ENCODE measurements around the gene MYT1. TPM values are rescaled to one million over a fixed set of nuclear protein-coding genes. Genes with fewer than 3 reads are reported as not detected.

Gene MYT1
- total and polyA plus RNA-seq, 2 of the 13 experiments (the other 11 are each of a cell fraction or from before 2014, with no cell fraction given) = 0.58 to 2.5 TPM

DNA sequence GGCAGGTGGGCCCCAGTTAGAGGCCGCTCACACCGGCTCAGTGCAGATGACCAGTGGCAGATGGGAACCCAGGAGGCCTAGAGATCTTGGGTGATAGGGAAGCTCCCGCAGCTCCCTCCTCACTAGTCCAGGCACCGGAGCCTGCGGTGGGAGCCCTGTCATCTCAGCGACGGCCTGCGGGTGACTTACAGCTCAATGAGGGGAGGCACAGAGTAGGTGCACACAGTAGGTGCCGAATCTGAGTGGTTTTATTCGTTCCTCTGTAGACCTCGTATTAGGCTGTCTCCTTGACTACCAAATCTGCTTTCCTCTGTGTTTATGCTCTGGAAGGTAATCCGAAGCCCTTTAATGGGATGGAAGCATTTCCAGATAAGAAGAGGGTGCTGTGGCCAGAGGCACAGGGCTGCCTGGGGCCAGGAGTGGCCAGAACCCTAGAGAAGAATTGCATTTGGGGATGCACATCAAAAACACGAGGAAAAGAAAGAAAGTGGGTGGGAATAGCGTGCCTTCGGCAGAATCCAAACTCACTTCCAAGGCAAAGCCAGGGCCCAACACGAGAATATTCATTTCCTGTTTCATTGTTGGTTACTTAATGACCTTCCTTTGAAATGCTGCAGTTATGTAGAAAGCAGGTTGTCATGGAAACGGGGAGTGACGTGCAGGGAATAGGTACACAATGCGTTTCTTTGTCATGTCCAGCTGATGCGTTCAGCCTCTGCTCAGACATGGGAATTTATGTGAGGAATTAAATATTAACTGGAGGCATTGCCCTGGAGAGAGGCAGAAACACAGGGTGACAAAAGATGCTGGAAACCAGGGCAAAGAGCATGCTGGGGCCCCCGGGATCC is 24.7 kb downstream of the MYT1 start (continued):
- TF ChIP-seq, protein P1, sequence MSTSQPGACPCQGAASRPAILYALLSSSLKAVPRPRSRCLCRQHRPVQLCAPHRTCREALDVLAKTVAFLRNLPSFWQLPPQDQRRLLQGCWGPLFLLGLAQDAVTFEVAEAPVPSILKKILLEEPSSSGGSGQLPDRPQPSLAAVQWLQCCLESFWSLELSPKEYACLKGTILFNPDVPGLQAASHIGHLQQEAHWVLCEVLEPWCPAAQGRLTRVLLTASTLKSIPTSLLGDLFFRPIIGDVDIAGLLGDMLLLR (CRISPR knock-in tag; IDR thresholded peaks at IDR 0.05) = no peak
- TF ChIP-seq PHF21A (CRISPR knock-in tag; IDR thresholded peaks at IDR 0.05) = peak; percentile 95
- TF ChIP-seq ZNF674 (CRISPR knock-in tag; IDR thresholded peaks at IDR 0.05; ENCODE audit: low read depth) = no peak
- TF ChIP-seq, protein P2, sequence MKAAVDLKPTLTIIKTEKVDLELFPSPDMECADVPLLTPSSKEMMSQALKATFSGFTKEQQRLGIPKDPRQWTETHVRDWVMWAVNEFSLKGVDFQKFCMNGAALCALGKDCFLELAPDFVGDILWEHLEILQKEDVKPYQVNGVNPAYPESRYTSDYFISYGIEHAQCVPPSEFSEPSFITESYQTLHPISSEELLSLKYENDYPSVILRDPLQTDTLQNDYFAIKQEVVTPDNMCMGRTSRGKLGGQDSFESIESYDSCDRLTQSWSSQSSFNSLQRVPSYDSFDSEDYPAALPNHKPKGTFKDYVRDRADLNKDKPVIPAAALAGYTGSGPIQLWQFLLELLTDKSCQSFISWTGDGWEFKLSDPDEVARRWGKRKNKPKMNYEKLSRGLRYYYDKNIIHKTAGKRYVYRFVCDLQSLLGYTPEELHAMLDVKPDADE (CRISPR knock-in tag; IDR thresholded peaks at IDR 0.05) = no peak
- TF ChIP-seq HOXA5 (CRISPR knock-in tag; IDR thresholded peaks at IDR 0.05) = no peak; the same call in 1 of the 2 replicates
- TF ChIP-seq ARNT2 (CRISPR knock-in tag; IDR thresholded peaks at IDR 0.05; ENCODE audit: low read depth) = peak; percentile 22; the same call in 1 of the 2 replicates
- TF ChIP-seq PRMT3 (CRISPR knock-in tag; IDR thresholded peaks at IDR 0.05; ENCODE audit: borderline replicate concordance, low read depth) = 0 out of 2 replicates have a peak, but pooled peaks have one; percentile 36
- TF ChIP-seq, protein P3, sequence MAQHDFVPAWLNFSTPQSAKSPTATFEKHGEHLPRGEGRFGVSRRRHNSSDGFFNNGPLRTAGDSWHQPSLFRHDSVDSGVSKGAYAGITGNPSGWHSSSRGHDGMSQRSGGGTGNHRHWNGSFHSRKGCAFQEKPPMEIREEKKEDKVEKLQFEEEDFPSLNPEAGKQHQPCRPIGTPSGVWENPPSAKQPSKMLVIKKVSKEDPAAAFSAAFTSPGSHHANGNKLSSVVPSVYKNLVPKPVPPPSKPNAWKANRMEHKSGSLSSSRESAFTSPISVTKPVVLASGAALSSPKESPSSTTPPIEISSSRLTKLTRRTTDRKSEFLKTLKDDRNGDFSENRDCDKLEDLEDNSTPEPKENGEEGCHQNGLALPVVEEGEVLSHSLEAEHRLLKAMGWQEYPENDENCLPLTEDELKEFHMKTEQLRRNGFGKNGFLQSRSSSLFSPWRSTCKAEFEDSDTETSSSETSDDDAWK (CRISPR knock-in tag; IDR thresholded peaks at IDR 0.05) = no peak
- TF ChIP-seq ZSCAN12 (CRISPR knock-in tag; IDR thresholded peaks at IDR 0.05) = no peak
- TF ChIP-seq, protein P4, sequence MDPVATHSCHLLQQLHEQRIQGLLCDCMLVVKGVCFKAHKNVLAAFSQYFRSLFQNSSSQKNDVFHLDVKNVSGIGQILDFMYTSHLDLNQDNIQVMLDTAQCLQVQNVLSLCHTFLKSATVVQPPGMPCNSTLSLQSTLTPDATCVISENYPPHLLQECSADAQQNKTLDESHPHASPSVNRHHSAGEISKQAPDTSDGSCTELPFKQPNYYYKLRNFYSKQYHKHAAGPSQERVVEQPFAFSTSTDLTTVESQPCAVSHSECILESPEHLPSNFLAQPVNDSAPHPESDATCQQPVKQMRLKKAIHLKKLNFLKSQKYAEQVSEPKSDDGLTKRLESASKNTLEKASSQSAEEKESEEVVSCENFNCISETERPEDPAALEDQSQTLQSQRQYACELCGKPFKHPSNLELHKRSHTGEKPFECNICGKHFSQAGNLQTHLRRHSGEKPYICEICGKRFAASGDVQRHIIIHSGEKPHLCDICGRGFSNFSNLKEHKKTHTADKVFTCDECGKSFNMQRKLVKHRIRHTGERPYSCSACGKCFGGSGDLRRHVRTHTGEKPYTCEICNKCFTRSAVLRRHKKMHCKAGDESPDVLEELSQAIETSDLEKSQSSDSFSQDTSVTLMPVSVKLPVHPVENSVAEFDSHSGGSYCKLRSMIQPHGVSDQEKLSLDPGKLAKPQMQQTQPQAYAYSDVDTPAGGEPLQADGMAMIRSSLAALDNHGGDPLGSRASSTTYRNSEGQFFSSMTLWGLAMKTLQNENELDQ (CRISPR knock-in tag; IDR thresholded peaks at IDR 0.05; ENCODE audit: borderline replicate concordance) = no peak
- peak; percentile 33 for TF ChIP-seq SKI (IDR thresholded peaks at IDR 0.05; ENCODE audit: partially characterized antibody)
- no peak for TF ChIP-seq CHCHD3 (CRISPR knock-in tag; IDR thresholded peaks at IDR 0.05)
- TF ChIP-seq MAF1 (CRISPR knock-in tag; IDR thresholded peaks at IDR 0.05; ENCODE audit: borderline replicate concordance) = no peak
- TF ChIP-seq ZNF550 (CRISPR knock-in tag; IDR thresholded peaks at IDR 0.05; ENCODE audit: borderline replicate concordance) = 0 out of 2 replicates have a peak, but pooled peaks have one; percentile 45
- peak; percentile 44; the same call in 1 of the 2 replicates for TF ChIP-seq ZNF563 (CRISPR knock-in tag; IDR thresholded peaks at IDR 0.05)
- peak; percentile 3; the same call in 1 of the 2 replicates for TF ChIP-seq ZFP36L1 (CRISPR knock-in tag; IDR thresholded peaks at IDR 0.05)
- no peak for TF ChIP-seq GZF1 (CRISPR knock-in tag; IDR thresholded peaks at IDR 0.05)
- peak; percentile 99 for TF ChIP-seq RFX3 (CRISPR knock-in tag; IDR thresholded peaks at IDR 0.05)
- TF ChIP-seq, protein P5, sequence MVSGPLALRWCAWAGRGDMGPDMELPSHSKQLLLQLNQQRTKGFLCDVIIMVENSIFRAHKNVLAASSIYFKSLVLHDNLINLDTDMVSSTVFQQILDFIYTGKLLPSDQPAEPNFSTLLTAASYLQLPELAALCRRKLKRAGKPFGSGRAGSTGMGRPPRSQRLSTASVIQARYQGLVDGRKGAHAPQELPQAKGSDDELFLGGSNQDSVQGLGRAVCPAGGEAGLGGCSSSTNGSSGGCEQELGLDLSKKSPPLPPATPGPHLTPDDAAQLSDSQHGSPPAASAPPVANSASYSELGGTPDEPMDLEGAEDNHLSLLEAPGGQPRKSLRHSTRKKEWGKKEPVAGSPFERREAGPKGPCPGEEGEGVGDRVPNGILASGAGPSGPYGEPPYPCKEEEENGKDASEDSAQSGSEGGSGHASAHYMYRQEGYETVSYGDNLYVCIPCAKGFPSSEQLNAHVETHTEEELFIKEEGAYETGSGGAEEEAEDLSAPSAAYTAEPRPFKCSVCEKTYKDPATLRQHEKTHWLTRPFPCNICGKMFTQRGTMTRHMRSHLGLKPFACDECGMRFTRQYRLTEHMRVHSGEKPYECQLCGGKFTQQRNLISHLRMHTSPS (CRISPR knock-in tag; IDR thresholded peaks at IDR 0.05; ENCODE audit: low read depth) = no peak
- TF ChIP-seq ZKSCAN8 (CRISPR knock-in tag; IDR thresholded peaks at IDR 0.05; ENCODE audit: borderline replicate concordance) = 0 out of 2 replicates have a peak, but pooled peaks have one; percentile 49
- no peak; the same call in none of the 2 replicates for TF ChIP-seq PHF8 (CRISPR knock-in tag; IDR thresholded peaks at IDR 0.05)

All from HepG2 (cell line).